NCI-H69 (cell line): ENCODE measurements around the gene AHNAK2.

ENCODE experiments used
- DNase-seq: peaks from one replicate; lab custom pipeline; 2025; lab: John Stamatoyannopoulos, UW

Gene AHNAK2

DNA sequence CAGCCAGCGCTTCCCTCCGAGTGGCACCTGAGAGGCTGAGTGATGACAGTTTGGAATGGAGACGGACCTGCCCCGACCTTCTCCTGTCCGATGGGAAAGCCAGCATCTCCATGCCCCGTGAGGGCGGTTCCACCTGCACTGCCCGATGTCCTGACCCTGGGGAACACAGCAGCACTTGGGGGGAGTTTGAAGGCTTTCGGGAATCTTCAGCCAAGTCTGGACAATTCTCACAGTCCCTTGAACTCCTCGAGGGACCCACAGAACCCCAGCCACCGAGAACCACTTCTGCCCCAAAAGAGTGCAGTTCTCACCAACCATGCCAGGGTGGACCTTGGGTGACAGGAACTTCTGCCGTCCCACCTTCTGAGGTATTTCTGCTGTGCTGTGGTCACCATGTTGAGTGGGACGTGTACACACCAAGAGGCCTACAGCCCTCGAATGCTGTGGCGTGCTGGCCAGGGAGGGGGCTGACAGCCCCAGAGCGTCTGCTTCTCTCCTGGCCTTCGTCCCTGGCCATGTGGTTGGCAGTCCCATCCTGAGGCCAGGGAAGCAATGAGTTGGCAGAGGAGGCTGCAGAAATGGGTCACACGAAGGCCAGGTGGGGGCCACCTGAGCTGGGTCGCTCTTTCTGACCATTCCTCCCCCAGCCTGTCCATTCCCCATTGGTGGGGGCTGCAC lies 8.5 kb upstream of the AHNAK2 start:
- no peak for DNase-seq

DNA sequence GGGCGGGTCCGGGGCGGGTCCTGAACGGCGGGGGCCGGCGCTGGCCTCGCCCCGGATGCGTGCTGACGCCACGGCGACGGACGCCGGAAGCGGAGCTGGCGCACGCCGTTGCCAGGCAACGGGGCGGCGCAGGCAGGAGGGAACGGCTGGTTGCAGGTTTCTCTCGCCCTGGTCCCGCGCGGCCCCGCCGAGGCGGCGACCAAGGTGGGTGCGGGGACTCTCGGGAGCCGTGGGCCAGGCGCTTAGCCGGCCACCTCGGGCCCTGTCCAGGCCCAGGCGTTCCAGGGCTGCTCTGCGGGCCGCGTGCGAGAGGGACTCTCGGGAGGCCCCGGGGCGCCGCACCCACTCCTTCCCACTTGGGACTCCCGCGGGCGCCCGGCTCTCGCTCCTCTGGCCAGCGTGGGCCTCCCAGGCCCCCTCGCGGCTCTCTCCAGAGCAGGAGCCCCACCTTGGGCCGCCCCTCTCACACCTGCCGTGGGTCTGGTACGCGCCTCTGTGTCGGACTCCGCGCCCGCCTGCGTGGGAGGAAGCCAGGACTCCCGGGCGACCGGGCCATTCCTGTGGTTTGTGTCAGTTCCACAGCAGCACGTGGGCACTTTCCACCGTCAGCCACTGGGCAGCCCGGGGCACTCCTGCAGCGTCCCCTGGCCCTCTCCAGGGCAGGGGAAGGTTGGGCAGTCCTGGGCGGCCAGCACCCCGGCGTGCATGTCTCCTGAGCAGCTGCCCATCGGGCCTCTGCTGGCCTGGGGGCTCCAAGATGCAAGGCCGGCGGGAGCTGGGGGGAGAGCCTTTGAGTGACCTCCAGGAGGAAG lies 7.7 kb upstream of the AHNAK2 start, which contains the start of gene CLBA1:
Gene CLBA1 (plus strand): TSS at position 114 of the 812 bp plus-strand sequence. CDS start 644 bp downstream, at position 758.
- peak; percentile 97 for DNase-seq

DNA sequence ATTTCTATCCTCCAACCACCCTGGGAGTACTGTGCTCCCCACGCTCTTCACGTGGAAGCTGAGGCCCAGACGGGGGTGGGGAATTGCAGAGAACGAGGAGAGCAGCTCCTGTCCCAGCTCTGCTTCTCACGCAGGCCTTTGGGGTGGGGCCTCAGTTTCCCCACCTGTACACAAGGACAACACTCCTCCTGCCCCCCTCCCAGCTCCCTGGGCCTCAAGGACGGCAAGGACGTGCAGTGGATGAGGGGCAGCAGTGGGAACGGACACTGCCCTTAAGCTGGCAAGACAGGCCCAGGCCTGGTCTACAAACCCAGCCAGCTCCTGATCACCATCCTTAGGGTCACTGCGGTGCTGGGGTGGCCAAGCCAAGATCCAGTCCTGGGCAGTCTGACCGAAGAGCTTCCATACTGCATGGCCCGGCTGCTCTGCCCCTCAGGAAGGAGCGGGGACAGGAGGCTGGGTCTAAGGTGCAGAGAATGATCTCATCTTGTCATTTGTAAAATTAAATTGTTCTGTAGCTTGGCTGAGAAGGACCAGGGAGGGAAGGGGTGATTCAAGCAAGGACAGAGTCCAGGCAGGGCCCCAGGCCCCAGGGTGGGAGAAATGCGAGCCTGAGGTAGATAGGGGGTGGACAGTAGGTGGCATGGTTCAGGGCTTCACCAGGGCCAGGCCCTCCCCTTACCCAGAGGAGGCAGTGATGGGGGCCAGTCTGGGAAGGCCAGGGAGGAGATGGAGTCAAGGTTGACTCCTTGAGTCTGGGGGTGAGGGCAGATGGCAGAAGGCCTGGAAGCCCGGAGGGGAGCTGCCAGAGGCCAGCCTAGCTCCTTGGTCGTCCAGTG lies 6.1 kb upstream of the AHNAK2 start:
- no peak for DNase-seq

DNA sequence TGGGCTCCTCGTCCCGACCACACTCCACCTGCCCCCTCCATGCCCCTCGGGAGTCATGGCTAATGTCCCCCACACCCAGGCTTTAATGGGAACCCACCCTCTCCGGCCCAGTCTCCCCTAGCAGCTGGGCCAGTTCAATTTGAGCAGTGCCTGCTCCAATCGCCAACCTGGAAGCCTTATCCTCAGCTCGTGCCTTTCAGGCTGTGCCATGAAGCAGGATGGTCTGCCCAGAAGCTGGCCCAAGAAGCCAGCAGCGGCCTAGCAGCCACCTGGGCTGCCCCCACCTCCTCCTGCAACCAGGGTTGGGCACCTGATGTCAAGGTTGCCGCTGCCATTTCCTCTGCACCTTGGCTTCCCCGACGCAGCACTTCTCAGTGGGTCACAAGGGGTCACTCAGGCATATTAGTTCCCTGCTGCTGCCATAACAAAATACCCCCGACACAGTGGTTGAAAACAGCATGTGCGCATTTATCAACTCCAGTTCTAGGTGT lies 5.1 kb upstream of the AHNAK2 start:
- DNase-seq, result no peak

DNA sequence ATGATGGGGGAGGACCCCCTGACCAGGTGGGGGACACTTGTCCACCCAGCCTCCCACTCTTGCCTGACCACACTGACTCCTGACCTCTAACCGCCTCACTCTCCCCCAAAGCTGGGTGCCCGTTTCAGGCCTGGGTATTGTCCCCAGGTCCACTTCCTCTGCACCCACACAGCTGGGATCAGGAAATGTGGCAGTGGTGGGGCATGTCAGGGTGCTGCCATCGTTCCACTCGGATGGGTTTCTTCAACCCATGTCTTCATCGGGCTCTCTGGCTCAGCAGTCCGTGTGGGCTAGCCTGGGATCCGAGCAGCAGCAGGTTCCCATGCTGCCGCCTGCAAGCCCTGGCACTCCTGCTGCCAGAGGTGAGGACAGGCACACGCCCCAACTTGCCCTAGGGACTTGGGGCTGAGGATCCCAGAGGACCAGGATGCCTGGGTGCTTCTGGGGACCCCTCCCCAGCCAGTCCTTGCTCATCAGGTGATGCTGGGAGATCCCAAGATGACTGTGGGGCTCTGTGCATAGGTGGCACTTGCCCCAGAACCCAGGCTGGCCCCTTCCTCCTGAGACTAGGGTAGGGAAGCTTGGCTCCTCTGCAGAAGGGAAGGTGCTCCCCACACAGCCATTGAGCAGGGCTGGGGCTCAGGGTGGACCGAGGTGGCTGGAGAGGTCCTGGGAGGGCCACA lies 4.5 kb upstream of the AHNAK2 start:
- DNase-seq, result no peak

DNA sequence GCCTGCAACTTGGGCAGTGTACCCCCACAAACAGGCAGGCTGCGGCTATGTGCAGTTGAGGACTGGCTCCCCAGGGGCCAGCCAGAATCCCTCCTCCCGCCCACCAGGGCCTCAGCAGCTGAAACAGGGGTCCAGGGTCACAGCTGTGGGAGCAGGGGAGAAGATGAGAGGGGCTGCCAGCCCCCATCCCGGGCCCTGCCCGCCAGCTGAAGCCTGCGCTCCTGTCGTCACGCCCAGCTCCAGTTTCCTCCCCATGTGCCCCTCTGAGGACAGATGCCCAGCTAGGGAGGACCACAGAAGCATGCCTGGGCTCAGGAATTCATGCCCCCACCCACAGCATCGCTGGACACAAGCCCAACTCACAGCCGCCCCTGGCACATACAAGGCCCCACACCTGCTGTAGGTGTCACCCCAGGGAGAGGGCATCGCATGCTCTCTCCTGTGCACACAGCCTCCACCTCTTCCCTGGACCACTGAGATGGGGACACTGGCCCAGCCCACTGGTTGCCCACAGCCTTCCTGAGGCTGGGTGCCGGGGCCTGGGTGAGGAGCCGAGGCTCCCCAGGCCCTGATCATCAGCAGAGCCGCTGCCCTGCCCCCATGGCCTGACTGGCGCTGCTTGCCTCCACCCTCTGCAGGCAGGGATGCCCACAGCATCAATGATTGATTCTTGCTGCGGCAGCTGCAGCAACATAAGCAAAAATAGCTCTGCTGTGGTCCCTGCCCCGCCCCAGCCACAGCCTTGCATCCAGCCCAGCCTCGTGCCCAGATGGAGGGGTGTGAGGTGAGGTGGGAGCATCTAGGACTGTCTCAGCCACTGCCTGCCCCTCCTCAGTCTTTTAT lies 3.7 kb upstream of the AHNAK2 start:
- DNase-seq, result no peak

DNA sequence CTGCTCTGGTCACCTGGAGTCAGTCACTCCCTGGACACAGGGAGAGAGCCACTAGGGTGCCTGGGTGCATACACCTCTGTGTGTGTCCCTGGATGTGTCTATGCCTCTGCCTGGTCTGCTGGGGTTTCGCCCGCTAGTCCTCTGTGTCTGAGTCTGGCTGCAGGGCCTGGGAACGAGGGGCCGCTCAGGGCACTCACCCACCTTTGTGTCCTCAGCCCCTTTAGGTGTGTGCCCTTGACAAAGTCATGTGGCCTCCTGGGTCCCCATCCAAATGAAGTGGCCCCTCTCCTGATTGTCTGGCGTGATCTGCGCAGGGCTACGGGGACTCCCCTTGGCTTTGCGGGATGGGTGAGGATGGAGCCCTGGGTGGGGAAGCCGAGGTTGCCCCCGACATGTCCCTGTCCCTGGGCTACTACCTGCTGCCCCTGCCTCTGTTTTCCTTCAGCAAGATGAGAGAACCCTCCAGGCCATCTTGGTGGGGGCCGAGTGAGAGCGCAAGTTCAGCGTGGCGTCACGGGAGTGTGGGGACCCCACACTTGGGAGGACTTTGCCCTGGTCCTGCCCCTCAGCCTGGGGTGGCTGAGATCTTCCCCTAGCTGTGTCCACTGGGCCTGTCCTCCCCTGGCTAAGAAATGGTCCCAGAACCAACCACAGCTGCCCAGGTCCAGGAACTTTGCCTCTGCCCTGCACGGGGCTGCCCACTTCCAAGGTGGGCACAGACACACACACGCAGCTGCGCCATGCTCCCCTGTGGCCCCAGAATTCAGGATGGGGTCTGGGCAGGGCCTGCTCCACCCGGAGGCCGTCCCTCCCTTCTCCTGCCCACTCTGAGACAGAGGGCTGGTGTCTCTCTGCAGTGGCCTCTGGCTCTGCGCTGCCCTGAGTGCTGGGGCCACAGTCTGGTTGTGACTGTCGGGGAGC lies 2.7 kb upstream of the AHNAK2 start:
- no peak for DNase-seq

DNA sequence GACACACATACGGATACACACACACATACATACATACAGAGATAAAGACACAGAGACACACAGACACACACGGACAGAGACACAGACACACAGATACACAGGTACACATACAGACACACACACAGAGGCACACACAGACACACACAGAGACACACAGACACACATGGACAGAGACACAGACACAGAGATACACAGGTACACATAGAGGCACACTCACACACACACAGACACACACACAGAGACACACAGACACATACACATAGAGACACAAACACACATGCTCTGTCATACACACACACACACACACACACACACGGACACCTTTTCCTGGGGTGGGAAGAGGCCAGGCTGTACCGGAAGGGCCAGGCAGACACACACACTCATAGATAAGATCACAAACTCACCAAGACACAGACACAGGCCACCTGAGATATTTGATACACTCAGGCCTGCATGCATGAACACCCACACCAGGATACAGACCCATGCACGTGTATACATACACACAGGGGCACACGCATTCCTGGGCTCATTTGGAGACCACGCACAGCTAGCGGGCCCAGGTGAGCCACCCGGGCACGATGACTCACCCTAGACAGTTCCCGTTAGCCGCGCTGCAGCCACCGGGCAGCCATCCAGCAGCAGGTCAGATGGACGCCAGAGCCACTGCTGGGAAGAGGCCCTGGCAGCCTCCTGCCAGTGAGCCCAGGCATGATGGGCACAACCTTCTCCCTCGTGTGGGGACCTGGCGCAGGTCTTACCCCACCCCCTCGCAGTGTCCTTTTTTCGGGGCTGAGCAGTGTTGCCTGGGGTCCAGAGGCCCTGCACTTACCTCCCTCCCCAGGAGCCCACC lies 1.8 kb upstream of the AHNAK2 start:
- peak; percentile 43 for DNase-seq

DNA sequence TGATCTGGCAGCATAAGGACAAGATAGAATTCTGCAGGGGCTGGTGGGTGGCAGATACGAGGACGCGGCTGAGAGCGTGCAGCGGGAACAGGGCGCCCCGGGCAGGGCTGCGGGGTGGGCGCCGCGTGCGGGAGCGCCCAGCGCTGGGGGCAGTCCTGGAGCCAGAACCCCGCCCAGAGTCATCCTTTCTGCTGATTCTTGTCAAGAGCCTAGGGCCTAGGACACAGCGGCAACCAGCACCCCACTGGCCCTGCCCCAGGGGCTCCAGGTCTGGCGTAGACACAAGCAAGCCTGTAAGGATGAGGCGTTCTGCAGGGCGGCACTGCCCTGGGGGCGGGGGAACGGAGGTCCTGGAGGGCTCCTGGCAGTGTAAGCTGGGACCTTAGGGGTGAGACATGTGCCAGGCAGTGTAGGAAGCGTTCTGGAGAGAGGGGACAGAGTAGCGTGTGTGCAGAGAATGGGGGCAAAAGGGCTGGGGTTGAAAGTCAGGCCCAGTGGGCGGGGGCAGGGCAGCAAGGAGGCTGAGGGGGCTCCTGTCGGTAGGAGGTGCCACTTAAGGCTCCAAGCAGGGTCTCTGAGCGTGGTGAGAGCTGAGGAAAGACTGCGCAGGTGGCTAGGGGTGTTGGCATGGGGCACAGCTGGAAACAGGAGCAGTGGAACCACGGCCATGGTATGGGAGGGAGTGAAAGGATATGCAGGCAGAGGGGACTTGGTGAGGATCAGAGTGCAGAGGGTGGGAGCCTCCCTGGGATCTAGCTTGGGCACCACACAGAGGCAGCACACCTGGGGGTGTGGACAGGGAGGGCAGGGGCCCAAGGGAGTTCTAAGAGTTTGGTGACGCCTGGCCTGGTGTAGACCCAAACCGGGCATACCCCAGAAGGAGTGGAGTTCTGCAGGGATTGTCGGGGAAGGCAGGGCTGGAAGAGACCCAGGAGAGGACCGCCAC lies 845 bp upstream of the AHNAK2 start:
- peak; percentile 47 for DNase-seq

DNA sequence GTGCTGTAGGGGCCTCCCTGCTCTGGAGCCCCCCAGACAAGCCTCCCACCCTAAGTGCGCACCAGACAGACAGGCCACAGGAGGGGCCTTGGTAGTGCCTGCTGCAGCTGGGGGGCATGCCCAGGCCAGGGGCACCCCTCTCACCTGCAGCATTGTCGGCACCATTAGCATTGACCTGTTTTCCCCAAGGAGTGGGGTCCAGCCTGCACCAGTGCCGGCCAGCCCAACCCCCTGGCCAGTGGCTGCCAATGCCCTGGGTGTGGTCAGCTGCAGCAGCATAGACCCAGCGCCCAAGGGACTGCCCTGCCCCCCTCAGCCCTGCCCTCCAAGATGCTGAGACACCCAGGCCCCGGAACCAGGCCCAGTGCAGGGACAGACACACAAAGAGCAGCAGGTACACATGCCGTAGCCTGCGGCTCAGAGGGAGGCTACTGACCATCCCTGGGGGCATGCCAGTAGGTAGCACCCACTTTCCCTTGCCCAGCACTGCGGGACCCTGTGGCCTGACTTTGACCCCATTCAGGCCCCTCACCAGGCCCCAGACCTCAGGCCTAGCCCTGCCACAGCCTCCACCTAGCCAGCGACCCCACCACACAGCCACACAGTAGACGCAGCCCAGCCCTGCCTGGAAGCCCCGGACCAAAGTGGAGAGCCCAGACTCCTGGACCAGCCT lies 1.0 kb downstream of the AHNAK2 start:
- no peak for DNase-seq

DNA sequence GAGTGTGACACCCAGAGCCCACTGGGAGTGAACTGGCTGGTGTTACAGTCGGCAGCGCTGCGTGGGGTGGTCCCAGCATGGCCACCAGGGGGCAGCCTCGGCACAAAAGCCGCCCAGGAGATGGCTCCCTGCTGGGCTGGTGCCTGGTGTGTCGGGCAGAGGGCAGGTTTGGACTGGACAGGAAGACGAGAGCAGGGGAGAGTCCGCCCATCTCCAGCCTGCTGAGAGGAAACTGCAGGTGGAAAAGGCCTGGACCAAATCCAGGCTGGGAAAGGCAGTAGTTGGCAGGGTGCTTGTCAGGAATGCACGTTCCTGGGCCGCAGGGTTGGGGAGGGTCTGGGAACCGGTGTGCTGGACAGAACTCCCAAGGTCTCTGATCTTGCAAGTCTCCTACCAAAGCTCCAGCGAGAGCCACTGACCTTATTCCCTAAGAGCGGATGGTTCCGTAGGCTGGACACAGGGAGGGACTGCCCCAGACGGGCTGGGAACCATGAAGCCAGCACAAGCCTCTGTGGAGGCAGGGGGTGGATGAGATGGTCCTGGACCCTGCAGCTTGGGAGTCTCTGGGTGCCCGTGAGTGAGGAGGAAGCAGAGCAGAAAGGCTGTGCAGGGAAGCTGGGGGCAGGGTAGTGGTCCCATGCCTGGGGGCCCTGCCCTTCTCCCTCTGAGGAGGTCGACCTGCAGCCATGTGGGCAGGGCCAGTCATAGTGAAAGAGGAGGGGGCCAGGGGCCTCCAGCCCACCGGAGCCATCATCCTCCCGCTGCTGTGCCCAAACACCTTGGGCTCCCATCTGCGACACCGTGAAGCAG lies 1.8 kb downstream of the AHNAK2 start:
- DNase-seq, result peak; percentile 89

DNA sequence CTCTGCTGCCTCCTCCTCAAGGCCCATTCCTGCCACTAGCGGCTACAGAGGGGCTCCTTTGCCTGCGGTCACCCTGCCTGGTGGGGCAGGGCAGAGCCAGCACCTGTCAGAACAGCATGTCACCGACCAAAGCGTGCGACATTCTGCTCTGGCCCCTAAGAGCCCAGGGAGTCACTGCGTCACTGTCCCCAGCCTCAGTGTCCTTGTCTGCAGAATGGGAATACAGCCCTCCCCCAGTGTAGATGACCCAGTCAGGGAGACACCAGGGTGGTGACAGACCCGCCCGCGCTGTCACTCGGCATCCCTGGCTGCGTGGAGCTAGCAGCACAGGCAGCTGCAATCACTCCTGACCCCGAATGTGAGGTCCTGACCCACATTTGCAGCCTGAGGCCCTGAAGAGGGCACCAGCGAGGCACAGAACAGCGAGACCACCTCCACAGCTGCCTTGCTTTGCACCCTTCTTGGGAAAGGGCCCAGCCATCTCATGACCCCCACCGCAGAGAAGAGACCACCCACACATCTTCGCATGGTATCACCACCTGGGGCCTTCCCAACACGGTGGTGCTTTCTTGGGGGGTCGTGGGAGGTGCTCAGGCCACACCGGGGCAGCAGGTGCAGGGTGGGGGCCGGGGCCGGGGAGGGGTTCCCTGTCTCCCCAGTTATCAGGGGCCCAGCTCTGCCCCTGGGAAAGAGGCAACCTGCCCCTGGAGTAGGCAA lies 2.5 kb downstream of the AHNAK2 start:
- peak; percentile 21 for DNase-seq

DNA sequence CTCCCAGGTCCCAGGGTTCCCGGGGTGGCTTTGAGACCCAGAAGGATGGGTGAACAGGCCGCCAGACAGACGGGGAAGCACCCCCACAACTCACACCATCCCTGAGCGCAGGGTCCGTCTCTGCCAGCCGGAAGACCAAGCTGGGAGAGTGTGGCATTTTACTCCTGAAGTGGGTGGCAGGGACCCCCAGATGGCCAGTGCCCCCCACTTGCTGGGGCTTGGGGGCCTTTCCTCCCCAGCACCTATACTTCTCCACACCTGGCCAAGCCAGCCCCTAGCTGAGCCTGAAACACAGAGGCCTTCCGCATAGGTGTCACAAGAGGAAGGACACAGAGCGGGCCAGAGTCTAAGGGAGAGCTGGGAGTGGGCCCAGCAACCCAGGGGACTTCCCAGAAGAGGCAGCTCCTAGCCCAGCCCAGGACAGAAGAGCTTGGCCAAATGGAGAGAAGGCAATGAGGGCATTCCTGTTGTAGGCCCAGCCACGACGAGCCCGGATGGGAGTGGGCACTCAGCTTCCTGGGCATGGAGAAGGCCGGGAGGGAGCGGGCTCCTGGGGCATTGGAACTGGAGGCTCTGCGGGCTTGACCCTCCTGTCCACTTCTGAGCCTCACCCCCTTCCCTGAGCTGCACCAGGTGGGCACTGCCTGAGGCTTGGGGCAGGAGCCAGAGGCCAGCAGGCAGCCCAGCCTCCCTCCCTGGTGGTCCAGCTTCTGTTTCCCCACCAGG lies 3.3 kb downstream of the AHNAK2 start:
- no peak for DNase-seq

DNA sequence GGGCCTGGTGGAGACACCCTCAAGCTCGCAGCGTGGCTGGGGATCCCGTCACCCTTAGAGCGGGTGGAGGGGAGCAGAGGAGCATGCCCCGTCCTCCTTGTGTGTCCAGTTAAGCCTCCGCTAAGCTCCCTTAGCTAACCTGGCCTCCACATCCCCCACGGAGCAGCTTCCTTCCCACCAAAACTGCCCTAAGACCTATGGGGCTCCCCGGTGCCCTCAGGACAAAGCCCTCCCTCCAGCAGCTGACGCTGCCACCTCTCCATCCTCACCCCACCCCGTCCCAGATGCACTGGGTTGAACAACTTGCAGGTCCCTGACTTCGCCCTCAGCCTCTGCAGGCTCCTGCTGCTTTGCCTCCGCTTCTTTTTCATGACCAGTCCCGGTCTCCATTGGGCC lies 4.0 kb downstream of the AHNAK2 start:
- DNase-seq, result no peak
